GM21360 (cell line): Measurements from ENCODE around the gene TRIP13.
"Not testable (repeated sequence)": the region's sequence is repeated elsewhere in the genome, so short reads cannot be mapped to it uniquely, and the experiment has no call there.

Experiments used
- ATAC-seq: cut with Tn5 transposase; IDR thresholded peaks from one replicate; pipeline ENCODE4 v1.9.1; 2021; ENCODE audit warnings: mild to moderate bottlenecking, moderate library complexity; ENCODE audit not compliant: unreplicated experiment

The TRIP13 gene

GRCh38 chr5:871596-872298 is 20.9 kb upstream of the TRIP13 start:
- no peak for ATAC-seq

- ATAC-seq: no peak
Measured at GRCh38 chr5:872301-872700, 20.4 kb upstream of the TRIP13 start.

- ATAC-seq: no peak
Measured at GRCh38 chr5:873328-873727, 19.4 kb upstream of the TRIP13 start.

- ATAC-seq: no peak
Measured at GRCh38 chr5:875931-876330, 16.8 kb upstream of the TRIP13 start.

- ATAC-seq: no peak
Measured at GRCh38 chr5:876398-877365, 16.0 kb upstream of the TRIP13 start.

- no peak for ATAC-seq
Measured at GRCh38 chr5:878125-878524, 14.6 kb upstream of the TRIP13 start.

- ATAC-seq: not testable (repeated sequence)
Measured at GRCh38 chr5:878677-879076, 14.0 kb upstream of the TRIP13 start.

GRCh38 chr5:880816-881550 is 11.7 kb upstream of the TRIP13 start:
- ATAC-seq: no peak

- no peak for ATAC-seq
Measured at GRCh38 chr5:881551-881935, 11.1 kb upstream of the TRIP13 start.

GRCh38 chr5:882253-883183 is 10.2 kb upstream of the TRIP13 start:
- ATAC-seq: no peak

GRCh38 chr5:883475-884181 is 9.1 kb upstream of the TRIP13 start:
- ATAC-seq: no peak

GRCh38 chr5:884345-885126 is 8.1 kb upstream of the TRIP13 start:
- no peak for ATAC-seq

- ATAC-seq: no peak
Measured at GRCh38 chr5:885127-885442, 7.6 kb upstream of the TRIP13 start.

- no peak for ATAC-seq
Measured at GRCh38 chr5:885529-885928, 7.2 kb upstream of the TRIP13 start.

- no peak for ATAC-seq
Measured at GRCh38 chr5:886036-886435, 6.6 kb upstream of the TRIP13 start.

- ATAC-seq: no peak
Measured at GRCh38 chr5:886716-887325, 5.9 kb upstream of the TRIP13 start.

GRCh38 chr5:887947-888637 is 4.6 kb upstream of the TRIP13 start:
- ATAC-seq: no peak

- ATAC-seq: no peak
Measured at GRCh38 chr5:888638-889035, 4.0 kb upstream of the TRIP13 start.
